COLO668 (cell line): Measurements from ENCODE around the gene SLFN12L.
"Not testable (repeated sequence)": the region's sequence is repeated elsewhere in the genome, so short reads cannot be mapped to it uniquely, and the experiment has no call there.

Experiments
- DNase-seq: peaks from one replicate; lab custom pipeline; 2025; ENCODE audit not compliant: unreplicated experiment; lab: John Stamatoyannopoulos, UW

SLFN12L gene

DNA sequence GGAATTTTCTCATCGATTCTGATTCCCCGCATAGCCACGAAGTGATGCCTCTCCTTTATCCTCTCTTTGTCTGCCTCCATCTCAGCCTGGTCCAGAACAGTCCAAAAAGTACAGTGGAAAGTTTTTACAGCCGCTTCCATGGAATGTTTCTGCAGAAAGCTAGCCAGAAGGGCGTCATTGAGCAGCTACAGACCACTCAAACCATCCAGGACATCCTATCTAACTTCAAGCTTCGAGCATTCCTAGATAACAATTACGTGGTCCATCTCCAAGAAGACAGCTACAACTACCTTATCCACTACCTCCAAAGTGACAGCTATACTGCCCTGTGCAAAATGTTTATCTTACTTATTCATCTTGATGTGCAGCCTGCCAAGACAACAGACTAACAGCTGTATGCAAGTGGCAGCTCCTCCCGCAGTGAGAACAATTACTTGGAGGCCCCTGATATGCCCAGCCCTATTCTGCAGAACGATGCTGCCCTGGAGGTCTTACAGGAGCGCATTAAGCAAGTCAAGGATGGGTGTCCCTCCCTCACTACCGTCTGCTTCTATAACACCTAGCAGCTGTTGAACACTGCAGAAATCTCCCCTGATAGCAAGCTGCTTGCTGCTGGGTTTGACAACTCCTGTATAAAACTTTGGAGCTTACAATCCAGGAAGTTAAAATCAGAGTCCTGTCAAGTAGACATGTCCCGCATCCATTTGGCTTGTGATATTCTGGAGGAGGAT lies 38.9 kb downstream of the SLFN12L start:
- DNase-seq = no peak

GRCh38 chr17:35496451-35497290 lies 40.8 kb downstream of the SLFN12L start:
- DNase-seq = no peak

DNA sequence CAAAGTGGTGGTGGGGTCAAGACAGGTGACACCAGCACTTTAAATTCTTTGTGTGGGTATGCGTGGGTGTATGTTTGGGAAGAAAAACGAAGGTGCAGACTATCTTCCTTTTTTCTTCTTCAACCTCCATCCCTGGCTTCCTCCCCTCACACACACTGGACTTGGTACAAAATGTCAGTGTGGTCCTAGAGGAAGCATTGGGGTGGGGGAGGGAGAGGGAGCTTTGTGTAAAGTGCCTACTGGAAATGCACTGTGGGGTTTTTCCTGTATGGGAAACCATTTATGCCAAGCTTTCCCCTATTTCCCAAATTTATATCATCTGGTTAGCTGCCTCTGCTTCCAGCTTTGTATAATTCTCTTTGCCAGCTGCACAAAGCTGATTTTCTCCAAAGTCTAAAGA lies 44.4 kb downstream of the SLFN12L start:
- DNase-seq = no peak

GRCh38 chr17:35491417-35491816 lies 46.1 kb downstream of the SLFN12L start:
- DNase-seq = no peak

GRCh38 chr17:35489944-35490343 lies 47.5 kb downstream of the SLFN12L start:
- DNase-seq = no peak

GRCh38 chr17:35488991-35489390 lies 48.5 kb downstream of the SLFN12L start:
- DNase-seq = no peak

GRCh38 chr17:35486920-35487732 lies 50.4 kb downstream of the SLFN12L start:
- no peak for DNase-seq

DNA sequence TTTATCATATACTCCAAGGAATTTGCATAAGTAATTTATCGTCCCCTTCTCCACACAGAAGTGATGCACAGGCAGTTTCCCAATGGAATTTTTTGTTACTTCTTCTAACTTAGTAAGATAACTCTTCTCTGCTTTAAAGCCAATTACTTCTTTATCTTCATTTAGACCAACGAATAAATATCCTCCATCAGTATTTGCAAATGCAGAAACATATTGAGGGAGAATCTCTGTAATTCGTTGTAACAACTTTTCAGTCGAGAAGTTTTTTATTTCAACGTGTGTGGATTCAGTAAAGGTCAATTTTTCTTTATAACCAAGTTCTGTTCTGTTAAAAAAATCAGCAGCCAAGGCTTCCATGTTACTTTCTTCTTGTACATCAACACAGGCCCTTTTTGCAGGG lies 58.2 kb downstream of the SLFN12L start:
- DNase-seq = no peak

DNA sequence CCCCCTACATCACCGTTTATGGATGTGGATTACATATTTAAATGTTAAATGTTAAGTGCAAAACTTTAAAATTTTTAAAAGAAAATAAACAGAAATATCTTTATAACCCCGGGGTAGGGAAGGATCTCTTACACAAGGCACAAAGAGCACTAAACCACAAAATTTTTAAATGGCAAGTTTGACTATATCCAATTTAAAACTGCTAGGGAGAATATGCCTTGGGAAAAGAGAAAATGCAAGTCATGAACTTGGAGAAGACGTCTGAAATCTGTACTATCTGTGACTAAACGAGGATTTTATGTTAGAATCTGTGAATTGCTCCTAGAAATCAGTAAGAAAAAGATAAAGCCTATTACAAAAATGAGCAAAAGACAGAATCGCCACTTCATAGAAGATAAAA lies 60.2 kb downstream of the SLFN12L start:
- no peak for DNase-seq

DNA sequence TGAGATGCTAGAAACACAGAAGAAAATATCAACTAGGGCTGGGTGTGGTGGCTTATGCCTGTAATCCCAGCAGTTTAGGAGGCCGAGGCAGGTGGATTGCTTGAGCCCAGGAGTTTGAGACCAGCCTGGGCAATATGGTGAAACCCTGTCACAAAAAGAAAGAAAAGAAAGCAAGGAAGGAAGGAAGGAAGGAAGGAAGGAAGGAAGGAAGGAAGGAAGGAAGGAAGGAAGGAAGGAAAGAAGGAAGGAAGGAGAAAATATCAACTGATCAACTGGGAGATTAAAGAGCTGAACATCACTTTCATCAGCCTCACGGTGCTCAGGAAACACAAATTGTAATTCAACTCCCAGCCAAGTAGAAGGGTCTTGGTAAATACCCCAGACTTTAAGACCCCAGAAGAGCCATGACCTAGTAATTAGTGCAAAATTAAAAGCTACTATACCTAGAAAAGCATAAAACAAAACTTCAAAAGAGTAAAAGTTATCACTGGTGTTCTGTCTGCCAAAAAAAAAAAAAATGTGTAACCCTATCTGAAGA lies 61.1 kb downstream of the SLFN12L start:
- no peak for DNase-seq

GRCh38 chr17:35468475-35468874 lies 69.0 kb downstream of the SLFN12L start:
- no peak for DNase-seq

DNA sequence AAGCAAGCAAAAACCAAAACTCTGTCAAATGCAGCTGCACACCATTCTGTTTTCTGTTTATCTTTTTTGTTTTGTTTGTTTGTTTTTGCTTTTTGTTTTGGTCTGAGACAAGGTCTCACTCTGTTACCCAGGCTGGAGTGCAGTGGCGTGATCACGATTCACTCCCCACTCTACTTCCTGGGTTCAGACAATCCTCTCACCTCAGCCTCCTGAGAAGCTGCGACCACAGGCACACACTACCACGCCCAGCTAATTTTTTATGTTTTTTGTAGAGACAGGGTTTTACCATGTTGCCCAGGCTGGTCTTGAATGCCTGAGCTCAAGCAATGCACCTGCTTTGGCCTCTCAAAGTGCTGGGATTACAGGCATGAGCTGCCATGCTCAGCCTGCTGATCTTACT lies 69.7 kb downstream of the SLFN12L start:
- DNase-seq = no peak

- no peak for DNase-seq
These were observed 77.1 kb downstream of the SLFN12L start for GRCh38 chr17:35460354-35460851.

GRCh38 chr17:35454035-35454434 lies 83.4 kb downstream of the SLFN12L start:
- DNase-seq = not testable (repeated sequence)

DNA sequence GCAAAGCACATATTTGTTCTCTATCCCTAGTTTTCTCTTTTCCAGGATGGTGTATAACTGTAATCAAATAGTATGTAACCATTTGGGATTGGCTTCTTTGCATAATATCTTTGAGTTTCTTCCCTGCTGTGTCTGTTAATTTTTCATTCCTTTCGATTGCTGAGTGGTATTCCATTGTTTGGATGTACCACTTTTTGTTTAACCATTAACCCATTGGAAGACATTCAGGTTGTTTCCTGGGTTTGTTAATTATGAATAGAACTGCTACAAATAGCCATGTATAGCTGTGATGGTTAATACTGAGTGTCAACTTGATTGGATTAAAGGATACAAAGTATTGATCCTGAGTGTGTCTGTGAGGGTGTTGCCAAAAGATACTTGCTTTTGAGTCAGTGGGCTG lies 84.3 kb downstream of the SLFN12L start:
- DNase-seq = no peak

DNA sequence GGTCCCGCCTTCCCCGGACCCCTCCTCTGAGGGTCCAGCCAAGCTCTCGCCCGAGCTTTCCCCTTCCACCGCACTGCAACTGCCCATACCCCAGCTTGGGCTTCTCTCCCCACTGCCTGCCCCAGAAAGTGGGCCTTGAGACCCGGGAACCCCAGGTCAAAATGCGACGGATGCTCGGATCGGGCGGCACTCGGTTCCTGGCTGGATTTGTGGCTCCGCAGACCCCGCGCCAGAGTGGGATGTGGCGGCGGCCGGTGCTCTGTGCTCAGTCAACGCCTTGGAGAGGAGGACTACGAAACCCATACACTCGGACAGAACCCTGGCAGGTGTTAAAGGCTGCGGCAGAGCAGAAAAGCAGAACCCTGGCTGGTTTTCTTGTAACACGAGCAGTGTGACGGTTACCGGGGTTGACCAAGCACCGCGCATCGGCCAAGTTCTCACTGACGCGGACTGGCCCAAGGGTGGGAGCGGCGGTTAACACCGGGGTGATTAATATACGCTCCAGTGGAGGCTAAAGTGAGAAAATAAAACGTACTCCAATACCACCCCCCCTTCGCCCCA lies 88.0 kb downstream of the SLFN12L start:
- no peak for DNase-seq

- DNase-seq = no peak
These were observed 88.6 kb downstream of the SLFN12L start for GRCh38 chr17:35448899-35449227.

GRCh38 chr17:35448214-35448898 lies 89.1 kb downstream of the SLFN12L start, which contains the start of gene SLFN13:
Gene SLFN13, minus strand, starts transcription at chr17:35448766. Its CDS starts 3,086 bp downstream, at chr17:35445680.
- peak; percentile 48 for DNase-seq

- no peak for DNase-seq
These were observed 90.0 kb downstream of the SLFN12L start for GRCh38 chr17:35447499-35447898.

GRCh38 chr17:35438433-35438832 lies 99.0 kb downstream of the SLFN12L start:
- no peak for DNase-seq
